IPS-18c (cell line): ENCODE measurements around the gene ELAPOR2.
"Not testable (repeated sequence)": the region's sequence is repeated elsewhere in the genome, so short reads cannot be mapped to it uniquely, and the experiment has no call there.

Experiments
- H3K4me3 ChIP-seq: 2 replicates; pipeline ENCODE4 v1.7.0; 2013; ENCODE audit warnings: low read depth, mild to moderate bottlenecking, low read length, moderate library complexity; ENCODE audit not compliant: insufficient read depth
- H3K9me3 ChIP-seq: one replicate; pipeline ENCODE4 v1.6.1; 2013; ENCODE audit warnings: mild to moderate bottlenecking, low read length, moderate library complexity; ENCODE audit not compliant: control insufficient read depth, insufficient read depth

The ELAPOR2 gene

GRCh38 chr7:87056346-87056745, 3.1 kb downstream of the ELAPOR2 start:
- Histone ChIP-seq H3K9me3 (no peaks in the 10 kb centered on the region), H3K4me3 (no peak overlapping the region)

- Histone ChIP-seq H3K9me3 (no peaks in the 10 kb centered on the region), H3K4me3 (no peak overlapping the region)
Measured at GRCh38 chr7:87048839-87049238, 10.6 kb downstream of the ELAPOR2 start.

GRCh38 chr7:87046456-87046855, 13.0 kb downstream of the ELAPOR2 start:
- H3K4me3 ChIP-seq: no peak overlapping the region
- H3K9me3 ChIP-seq: no peaks in the 10 kb centered on the region

GRCh38 chr7:87044713-87045112, 14.7 kb downstream of the ELAPOR2 start:
- H3K4me3 ChIP-seq, H3K9me3 ChIP-seq: not testable (repeated sequence)

GRCh38 chr7:87041586-87041985, 17.9 kb downstream of the ELAPOR2 start:
- not testable (repeated sequence) for H3K4me3 ChIP-seq, H3K9me3 ChIP-seq

- peak overlapping the region; percentile 62 for H3K4me3 ChIP-seq
- not testable (repeated sequence) for H3K9me3 ChIP-seq
Measured at GRCh38 chr7:87039691-87040299, 19.7 kb downstream of the ELAPOR2 start.

- H3K4me3 ChIP-seq: peak overlapping the region; percentile 62
Measured at GRCh38 chr7:87038993-87039690, 20.3 kb downstream of the ELAPOR2 start.

GRCh38 chr7:87036985-87037384, 22.5 kb downstream of the ELAPOR2 start:
- Histone ChIP-seq H3K4me3 (no peak overlapping the region), H3K9me3 (no peaks in the 10 kb centered on the region)

More at GRCh38 chr7:87038993-87039690, 20.3 kb downstream of the ELAPOR2 start:
- H3K9me3 ChIP-seq: no peaks in the 10 kb centered on the region

GRCh38 chr7:87032604-87033339, 26.7 kb downstream of the ELAPOR2 start:
- no peak overlapping the region for H3K4me3 ChIP-seq
- no peaks in the 10 kb centered on the region for H3K9me3 ChIP-seq

- Histone ChIP-seq H3K9me3 (no peaks in the 10 kb centered on the region), H3K4me3 (no peak overlapping the region)
Measured at GRCh38 chr7:87029078-87029477, 30.4 kb downstream of the ELAPOR2 start.

GRCh38 chr7:87028636-87029035, 30.8 kb downstream of the ELAPOR2 start:
- Histone ChIP-seq H3K4me3 (no peak overlapping the region), H3K9me3 (no peaks in the 10 kb centered on the region)

GRCh38 chr7:87027900-87028299, 31.6 kb downstream of the ELAPOR2 start:
- Histone ChIP-seq H3K9me3 (no peaks in the 10 kb centered on the region), H3K4me3 (no peak overlapping the region)

- Histone ChIP-seq H3K9me3 (no peaks in the 10 kb centered on the region), H3K4me3 (no peak overlapping the region)
Measured at GRCh38 chr7:87021285-87021684, 38.2 kb downstream of the ELAPOR2 start.

- H3K9me3 ChIP-seq: no peaks in the 10 kb centered on the region
- no peak overlapping the region for H3K4me3 ChIP-seq
Measured at GRCh38 chr7:87016606-87017005, 42.8 kb downstream of the ELAPOR2 start.

- Histone ChIP-seq H3K9me3 (no peaks in the 10 kb centered on the region), H3K4me3 (no peak overlapping the region)
Measured at GRCh38 chr7:87013840-87014190, 45.6 kb downstream of the ELAPOR2 start.

GRCh38 chr7:87013136-87013839, 46.2 kb downstream of the ELAPOR2 start:
- Histone ChIP-seq H3K9me3 (no peaks in the 10 kb centered on the region), H3K4me3 (no peak overlapping the region)
